ENCODE results near the gene ARHGAP12.

GRCh38 chr10:31961277-31962074, 32.8 kb upstream of the ARHGAP12 start:
- TF ChIP-seq CTCF (IDR thresholded peaks at IDR 0.05) (no peak), TAF1 (IDR thresholded peaks at IDR 0.05; ENCODE audit: borderline replicate concordance, low read depth, low read length) (no peak), GABPA (IDR thresholded peaks at IDR 0.05; ENCODE audit: low read depth) (no peak), YY1 (IDR thresholded peaks at IDR 0.05; ENCODE audit: low read depth) (no peak), EZH2phosphoT487 (IDR thresholded peaks at IDR 0.05; ENCODE audit: borderline replicate concordance, low read depth) (no peak), POLR2AphosphoS5 (IDR thresholded peaks at IDR 0.05; ENCODE audit: low read depth, low read length) (no peak), RFX5 (IDR thresholded peaks at IDR 0.05; ENCODE audit: low read length) (no peak), JUND (IDR thresholded peaks at IDR 0.05) (no peak), CHD2 (IDR thresholded peaks at IDR 0.05; ENCODE audit: low read length, partially characterized antibody) (no peak), REST (IDR thresholded peaks at IDR 0.05; ENCODE audit: low read depth, low read length) (no peak), MAX (IDR thresholded peaks at IDR 0.05; ENCODE audit: low read depth) (no peak), EP300 (IDR thresholded peaks at IDR 0.05; ENCODE audit: borderline replicate concordance in 1 of 2, low read depth in 1 of 2, low read length in 1 of 2) (no peak), MXI1 (IDR thresholded peaks at IDR 0.05; ENCODE audit: low read depth, low read length) (no peak)
